ENCODE results near the gene COL4A2. TPM values are rescaled to one million over a fixed set of nuclear protein-coding genes. Genes with fewer than 3 reads are reported as not detected.

The COL4A2 gene
- total RNA-seq, 4 donors from 2014 or later, result 75.1 to 322 (median 115) TPM

- TF ChIP-seq, protein P1, sequence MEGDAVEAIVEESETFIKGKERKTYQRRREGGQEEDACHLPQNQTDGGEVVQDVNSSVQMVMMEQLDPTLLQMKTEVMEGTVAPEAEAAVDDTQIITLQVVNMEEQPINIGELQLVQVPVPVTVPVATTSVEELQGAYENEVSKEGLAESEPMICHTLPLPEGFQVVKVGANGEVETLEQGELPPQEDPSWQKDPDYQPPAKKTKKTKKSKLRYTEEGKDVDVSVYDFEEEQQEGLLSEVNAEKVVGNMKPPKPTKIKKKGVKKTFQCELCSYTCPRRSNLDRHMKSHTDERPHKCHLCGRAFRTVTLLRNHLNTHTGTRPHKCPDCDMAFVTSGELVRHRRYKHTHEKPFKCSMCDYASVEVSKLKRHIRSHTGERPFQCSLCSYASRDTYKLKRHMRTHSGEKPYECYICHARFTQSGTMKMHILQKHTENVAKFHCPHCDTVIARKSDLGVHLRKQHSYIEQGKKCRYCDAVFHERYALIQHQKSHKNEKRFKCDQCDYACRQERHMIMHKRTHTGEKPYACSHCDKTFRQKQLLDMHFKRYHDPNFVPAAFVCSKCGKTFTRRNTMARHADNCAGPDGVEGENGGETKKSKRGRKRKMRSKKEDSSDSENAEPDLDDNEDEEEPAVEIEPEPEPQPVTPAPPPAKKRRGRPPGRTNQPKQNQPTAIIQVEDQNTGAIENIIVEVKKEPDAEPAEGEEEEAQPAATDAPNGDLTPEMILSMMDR (IDR thresholded peaks at IDR 0.05), result no peak
- TF ChIP-seq EP300 (IDR thresholded peaks at IDR 0.05; ENCODE audit: low read depth) (no peak), POLR2A (IDR thresholded peaks at IDR 0.05) (no peak), POLR2AphosphoS5 (IDR thresholded peaks at IDR 0.05) (peak; percentile 21 to 27 (median 24))
- WGBS, 2 donors (ENCODE audit: low coverage in 1 of 2), result 35% methylated on average over 5 of the region's 5 CpGs; no CpG with 5 or more reads in 1 of the 2 donors
These were observed 43.2 kb upstream of the COL4A2 start for GRCh38 chr13:110263888-110264287.

DNA sequence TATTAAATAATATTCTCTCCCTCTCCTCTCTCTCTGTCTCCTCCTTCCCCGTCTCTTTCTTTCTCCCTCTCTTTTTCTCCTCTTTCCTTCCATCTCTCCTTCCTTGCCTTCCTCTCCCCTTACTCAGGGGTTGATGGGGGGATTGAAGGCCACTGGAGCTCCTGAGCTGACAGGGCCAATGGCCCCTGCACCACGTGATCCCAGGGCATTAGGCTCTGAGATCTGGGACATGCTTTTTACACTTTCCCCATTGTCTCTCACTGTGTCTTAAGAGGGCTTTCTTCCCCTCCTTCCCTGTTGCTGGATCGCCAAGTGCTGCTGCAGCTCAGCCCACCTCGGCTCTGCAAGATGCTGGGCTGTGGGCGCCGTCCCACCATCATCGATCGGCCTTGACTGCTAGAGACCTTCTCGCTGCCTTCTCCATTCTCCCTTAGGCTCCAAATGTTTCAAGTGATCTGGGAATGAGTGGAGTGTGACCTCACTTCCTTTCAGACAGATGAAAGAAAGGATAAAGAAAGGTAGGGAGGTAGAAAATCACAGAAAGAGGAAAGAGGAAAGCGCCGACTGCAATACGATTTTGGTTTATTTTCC lies 42.3 kb upstream of the COL4A2 start:
- peak overlapping the region; percentile 57 to 70 (median 66) for H3K27ac ChIP-seq
- WGBS, 2 donors (ENCODE audit: low coverage in 1 of 2), result 87 to 91% methylated on average over 9 to 12 of the region's 12 CpGs
- intact Hi-C loops (cut with DNase I; ENCODE audit: low total_unique reads) (no loop called here), in situ Hi-C loops (cut with MboI; ENCODE audit: low pct_ligation_motif_present in 1 of 4, low pct_unique_long_range_greater_than_20kb in 1 of 4, low sequenced_read_pairs in 3 of 4) (no loop called here)
- no peaks in the 10 kb centered on the region for H3K36me3 ChIP-seq
- no peak overlapping the region for H3K4me3 ChIP-seq
- H3K4me1 ChIP-seq, result peaks cover 14 to 39% (median 29%) of the 10 kb centered on the region in 4 donors
- H3K27me3 ChIP-seq, result no peaks in the 10 kb centered on the region
- DNase-seq, result no peak
- TF ChIP-seq POLR2A (IDR thresholded peaks at IDR 0.05), result no peak
- H3K9me3 ChIP-seq, result no peaks in the 10 kb centered on the region

More at GRCh38 chr13:110263888-110264287, 43.2 kb upstream of the COL4A2 start:
- intact Hi-C loops (cut with DNase I; ENCODE audit: low total_unique reads), result no loop called here
- in situ Hi-C loops (cut with MboI; ENCODE audit: low pct_ligation_motif_present in 1 of 4, low pct_unique_long_range_greater_than_20kb in 1 of 4, low sequenced_read_pairs in 3 of 4), result no loop called here
- Histone ChIP-seq H3K4me1 (peaks cover 14 to 43% (median 29%) of the 10 kb centered on the region in 4 donors), H3K36me3 (no peaks in the 10 kb centered on the region), H3K4me3 (no peak overlapping the region), H3K27me3 (no peaks in the 10 kb centered on the region), H3K27ac (peak overlapping the region; percentile 57 to 70 (median 66)), H3K9me3 (no peaks in the 10 kb centered on the region)
- DNase-seq, result no peak

DNA sequence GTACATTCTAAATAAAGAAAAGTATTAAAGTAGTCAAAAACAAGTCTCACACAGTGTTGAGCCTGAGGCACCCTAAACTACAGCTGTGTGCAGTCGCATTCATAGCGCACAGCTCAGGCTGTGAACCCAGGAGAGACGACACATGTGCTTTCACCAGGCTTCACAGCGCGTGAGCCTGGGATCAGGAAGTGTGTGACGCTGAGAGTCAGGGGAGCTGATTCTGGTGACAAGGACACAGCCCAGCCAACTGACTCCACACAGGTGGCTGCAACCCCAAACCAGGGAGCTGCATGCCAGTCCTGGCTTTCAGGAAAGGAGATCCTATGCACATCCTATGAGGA lies 41.8 kb upstream of the COL4A2 start:
- Histone ChIP-seq H3K27me3 (no peaks in the 10 kb centered on the region), H3K4me3 (no peak overlapping the region), H3K9me3 (no peaks in the 10 kb centered on the region), H3K4me1 (peaks cover 14 to 38% (median 29%) of the 10 kb centered on the region in 4 donors), H3K36me3 (no peaks in the 10 kb centered on the region), H3K27ac (peak overlapping the region; percentile 57 to 70 (median 66))
- TF ChIP-seq POLR2AphosphoS5 (IDR thresholded peaks at IDR 0.05), result peak in 1 of 3 donors; percentile 6
- TF ChIP-seq, protein P1 (IDR thresholded peaks at IDR 0.05), result no peak
- in situ Hi-C loops (cut with MboI; ENCODE audit: low pct_ligation_motif_present in 1 of 4, low pct_unique_long_range_greater_than_20kb in 1 of 4, low sequenced_read_pairs in 3 of 4) (no loop called here), intact Hi-C loops (cut with DNase I; ENCODE audit: low total_unique reads) (no loop called here)
- whole genome bisulfite sequencing, 2 donors (ENCODE audit: low coverage in 1 of 2), result 84% methylated on average over 6 of the region's 6 CpGs; no CpG with 5 or more reads in 1 of the 2 donors
- no peak for DNase-seq

GRCh38 chr13:110265682-110266430 lies 41.2 kb upstream of the COL4A2 start:
- TF ChIP-seq POLR2A (IDR thresholded peaks at IDR 0.05), result no peak
- TF ChIP-seq, protein P1 (IDR thresholded peaks at IDR 0.05), result no peak
- TF ChIP-seq EP300 (IDR thresholded peaks at IDR 0.05; ENCODE audit: low read depth), result no peak
- no peak for TF ChIP-seq POLR2AphosphoS5 (IDR thresholded peaks at IDR 0.05)
- no peak overlapping the region for H3K4me3 ChIP-seq
- H3K36me3 ChIP-seq, result no peaks in the 10 kb centered on the region
- H3K9me3 ChIP-seq, result no peaks in the 10 kb centered on the region
- 60 to 70% methylated on average over 3 to 38 of the region's 38 CpGs for WGBS, 2 donors (ENCODE audit: low coverage in 1 of 2)
- DNase-seq, result no peak
- intact Hi-C loops (cut with DNase I; ENCODE audit: low total_unique reads), result no loop called here
- peaks cover 14 to 38% (median 29%) of the 10 kb centered on the region in 4 donors for H3K4me1 ChIP-seq
- in situ Hi-C loops (cut with MboI; ENCODE audit: low pct_ligation_motif_present in 1 of 4, low pct_unique_long_range_greater_than_20kb in 1 of 4, low sequenced_read_pairs in 3 of 4), result no loop called here
- H3K27ac ChIP-seq, result peak overlapping the region; percentile 57 to 70 (median 66)
- no peaks in the 10 kb centered on the region for H3K27me3 ChIP-seq

All from transverse colon (tissue), 4 donors.